GM19035 (cell line): ENCODE data around the gene CTAG1B.
"Not testable (repeated sequence)": the region's sequence is repeated elsewhere in the genome, so short reads cannot be mapped to it uniquely, and the experiment has no call there.

Source experiments
- ATAC-seq: cut with Tn5 transposase; IDR thresholded peaks from one replicate; pipeline ENCODE4 v1.9.1; 2021; ENCODE audit not compliant: unreplicated experiment

Gene CTAG1B

GRCh38 chrX:154619182-154619581, at the start of gene CTAG1B:
Gene CTAG1B (minus strand): TSS chrX:154619282. CDS start chrX:154619218, 64 bp downstream.
- not testable (repeated sequence) for ATAC-seq

DNA sequence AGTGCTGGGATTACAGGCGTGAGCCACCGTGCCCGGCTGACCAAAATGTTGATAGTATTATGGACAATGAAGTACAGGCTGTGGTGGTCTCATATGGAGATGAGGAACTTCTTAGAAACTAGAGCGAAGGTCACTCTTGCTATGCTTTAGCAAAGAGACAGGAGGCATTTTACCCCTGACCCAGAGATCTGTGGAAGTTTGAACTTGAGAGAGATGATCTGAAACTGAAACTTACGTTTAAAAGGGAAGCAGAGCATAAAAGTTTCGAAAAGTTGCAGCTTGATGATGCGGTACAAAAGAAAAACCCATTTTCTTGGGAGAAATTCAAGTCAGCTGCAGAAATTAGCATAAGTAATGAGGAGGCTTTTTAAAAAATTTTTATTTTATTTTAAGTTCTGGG, 42.8 kb upstream of the CTAG1B start:
- no peak for ATAC-seq

DNA sequence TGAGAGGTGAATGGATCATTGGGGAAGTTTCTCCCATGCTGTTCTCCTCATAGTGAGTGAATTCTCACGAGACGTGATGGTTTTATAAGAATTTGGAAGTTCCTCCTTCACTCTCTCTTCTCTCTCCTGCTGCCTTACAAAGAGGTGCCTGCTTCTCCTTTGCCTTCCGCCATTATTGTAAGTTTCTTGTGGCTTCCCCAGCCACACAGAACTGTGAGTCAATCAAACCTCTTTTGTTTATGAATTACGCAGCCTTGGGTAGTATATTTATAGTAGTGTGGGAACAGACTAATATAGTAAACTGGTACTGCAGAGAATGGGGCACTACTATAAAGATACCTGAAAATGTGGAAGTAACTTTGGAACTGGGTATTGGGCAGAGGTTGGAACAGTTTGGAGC, 42.1 kb upstream of the CTAG1B start:
- ATAC-seq: no peak

GRCh38 chrX:154660541-154660940, 41.5 kb upstream of the CTAG1B start:
- no peak for ATAC-seq

DNA sequence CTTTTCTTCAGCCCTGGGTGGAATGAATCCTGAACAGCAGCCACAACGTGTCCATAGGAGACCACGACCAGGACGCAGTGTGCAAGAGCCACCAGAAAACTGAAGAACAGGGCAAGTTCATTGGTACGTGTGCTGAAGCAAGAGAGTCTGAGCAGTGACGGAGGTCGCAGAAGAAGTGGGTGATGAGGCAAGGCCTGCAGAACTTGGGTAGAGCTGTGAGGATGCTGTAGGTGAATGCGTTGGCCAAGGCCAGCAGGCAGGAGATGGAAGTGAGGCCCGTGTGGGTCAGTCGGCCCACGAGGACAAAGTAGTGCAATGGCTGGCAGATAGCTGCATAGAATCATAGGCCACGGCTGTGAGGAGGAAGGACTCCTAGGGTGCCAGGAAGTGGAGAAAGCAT, 39.9 kb upstream of the CTAG1B start:
- no peak for ATAC-seq

DNA sequence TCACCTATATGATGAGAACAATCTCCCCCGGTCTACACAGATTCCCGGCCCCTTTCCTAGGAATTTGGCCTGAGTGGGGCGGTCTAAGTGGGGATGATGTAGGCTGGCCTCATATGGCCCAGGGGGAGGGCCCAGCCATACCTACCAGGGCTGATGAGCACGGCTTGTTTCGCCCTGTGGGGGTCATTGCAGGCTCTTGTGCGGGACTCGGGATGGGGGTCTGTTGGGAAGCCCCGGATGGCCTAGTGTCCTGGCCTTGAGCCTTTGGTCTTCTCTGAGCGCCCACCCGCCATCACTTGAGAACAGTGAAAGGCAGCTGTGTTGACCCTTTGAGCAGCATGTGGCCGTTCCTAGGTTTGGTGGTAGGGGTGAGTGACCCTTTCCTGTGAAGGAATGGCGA, 39.1 kb upstream of the CTAG1B start:
- ATAC-seq: no peak

- no peak for ATAC-seq
These were observed 38.2 kb upstream of the CTAG1B start for GRCh38 chrX:154657226-154657805.

DNA sequence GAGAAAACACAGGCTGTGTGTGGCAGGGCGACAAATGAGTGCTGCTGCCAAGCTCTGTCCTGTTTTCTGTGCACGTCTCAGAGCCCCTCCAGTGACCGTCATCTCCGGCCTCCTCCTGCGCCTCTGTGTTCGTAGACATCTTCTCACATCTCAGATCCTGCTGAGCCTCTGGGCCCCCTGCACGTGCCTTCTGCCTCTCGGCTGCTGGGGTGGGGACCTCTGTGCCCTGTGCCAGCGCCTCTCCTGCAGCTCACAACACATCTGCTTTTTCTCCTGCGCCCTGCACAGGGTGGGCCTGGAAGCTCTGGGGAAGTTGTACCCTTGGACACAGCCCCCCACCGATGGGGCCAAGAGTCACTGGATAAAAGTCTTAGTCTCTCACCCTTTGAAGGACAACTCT, 36.7 kb upstream of the CTAG1B start:
- no peak for ATAC-seq

GRCh38 chrX:154655346-154655745, 36.3 kb upstream of the CTAG1B start:
- ATAC-seq: no peak

GRCh38 chrX:154654925-154655324, 35.8 kb upstream of the CTAG1B start:
- ATAC-seq: no peak

DNA sequence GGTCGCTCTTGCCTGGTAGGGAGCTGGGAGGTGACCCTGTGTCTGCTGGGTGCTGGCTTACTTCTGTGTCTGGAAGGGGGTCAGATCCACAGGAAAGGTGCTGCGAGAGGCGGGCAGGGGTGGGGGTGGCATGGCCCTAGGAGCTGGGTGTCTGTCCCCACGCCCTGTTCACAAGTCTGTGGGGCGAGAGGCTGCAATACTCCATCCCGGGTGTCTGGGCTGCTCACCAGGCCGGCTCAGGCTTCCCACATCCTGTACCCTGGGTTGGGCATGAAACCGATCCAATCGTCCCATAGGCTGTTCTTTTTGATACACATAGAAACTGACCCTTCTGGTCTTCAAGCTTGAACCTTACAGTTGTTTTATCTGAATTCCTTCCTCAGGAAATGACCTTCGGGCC, 35.3 kb upstream of the CTAG1B start:
- ATAC-seq: no peak

GRCh38 chrX:154653413-154653812, 34.3 kb upstream of the CTAG1B start, which contains the start of gene CTAG2:
Gene CTAG2 (minus strand): TSS chrX:154653579. CDS start chrX:154653515, 64 bp downstream.
- not testable (repeated sequence) for ATAC-seq

DNA sequence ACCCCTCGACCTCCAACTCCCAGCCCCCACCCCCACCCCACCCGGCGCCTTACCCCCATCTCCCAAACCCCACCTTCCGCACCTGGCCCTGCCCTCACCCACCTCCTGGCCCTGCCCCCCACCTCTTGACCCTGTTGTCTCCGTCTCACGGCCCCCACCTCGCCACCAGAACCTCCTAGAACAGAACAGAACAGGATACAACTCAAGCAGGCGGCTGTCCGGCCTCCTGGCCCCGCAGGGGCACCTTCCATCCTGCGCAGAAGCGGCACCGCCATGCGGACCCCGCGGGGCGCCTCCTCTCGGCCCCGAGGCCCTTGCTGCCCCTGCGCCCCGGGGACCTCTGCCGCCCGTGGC, 33.9 kb upstream of the CTAG1B start:
- ATAC-seq: no peak

- no peak for ATAC-seq
These were observed 33.4 kb upstream of the CTAG1B start for GRCh38 chrX:154652311-154653047.

- ATAC-seq: no peak
These were observed 31.1 kb upstream of the CTAG1B start for GRCh38 chrX:154650221-154650510.

DNA sequence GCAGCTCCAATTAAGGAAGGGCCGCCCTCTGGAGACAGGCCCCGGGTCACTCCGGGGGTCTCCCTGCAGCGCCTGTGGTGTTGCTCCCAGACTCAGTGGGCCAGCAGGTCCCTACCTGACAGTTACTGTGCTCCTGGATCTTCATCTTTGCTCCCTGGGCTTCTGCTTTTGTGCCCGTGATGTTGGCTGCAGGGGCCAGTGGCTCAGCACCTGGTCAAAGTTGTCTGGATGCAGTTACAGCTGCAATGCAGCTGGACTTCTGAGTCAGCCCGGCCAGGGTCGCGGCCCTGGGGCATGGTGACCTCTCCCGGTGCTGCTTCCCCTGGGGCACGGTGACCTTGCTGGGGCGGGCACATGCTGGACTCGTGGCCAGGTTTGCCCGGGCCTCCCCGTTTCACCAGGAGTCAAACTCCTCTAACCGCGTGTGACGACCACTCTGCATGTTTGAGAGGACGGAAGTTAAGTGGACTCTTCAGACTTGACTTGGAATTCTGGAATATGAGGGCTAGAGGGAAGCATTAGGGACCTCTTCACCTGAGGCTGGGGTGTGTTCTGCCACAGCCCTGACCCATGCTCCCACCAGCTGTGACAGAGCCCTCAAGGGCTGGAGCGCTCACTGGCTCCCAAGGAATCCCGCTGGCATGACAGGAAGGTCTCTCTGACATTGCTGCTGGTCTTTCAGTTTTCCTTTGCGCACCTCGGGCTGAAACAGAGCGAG, 30.6 kb upstream of the CTAG1B start:
- no peak for ATAC-seq

DNA sequence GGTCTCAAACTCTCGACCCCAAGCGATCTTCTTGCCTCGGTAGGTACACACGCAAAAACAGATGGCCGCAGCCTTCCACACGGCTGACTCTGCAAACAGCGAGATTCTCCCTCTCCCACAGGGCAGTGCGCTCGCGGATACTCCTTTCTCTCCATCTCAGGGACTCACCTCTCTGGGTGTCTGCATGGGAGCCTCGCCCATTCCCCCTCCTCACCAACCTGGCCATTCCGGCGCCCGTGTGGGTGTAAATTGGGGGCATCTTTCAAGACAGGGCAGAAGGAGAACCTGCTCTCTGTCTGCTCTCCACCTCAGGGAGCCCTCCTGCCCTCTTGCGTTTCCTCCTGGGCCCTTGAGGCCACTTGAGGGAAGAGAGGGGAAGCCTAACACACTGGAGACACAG, 29.8 kb upstream of the CTAG1B start:
- no peak for ATAC-seq

DNA sequence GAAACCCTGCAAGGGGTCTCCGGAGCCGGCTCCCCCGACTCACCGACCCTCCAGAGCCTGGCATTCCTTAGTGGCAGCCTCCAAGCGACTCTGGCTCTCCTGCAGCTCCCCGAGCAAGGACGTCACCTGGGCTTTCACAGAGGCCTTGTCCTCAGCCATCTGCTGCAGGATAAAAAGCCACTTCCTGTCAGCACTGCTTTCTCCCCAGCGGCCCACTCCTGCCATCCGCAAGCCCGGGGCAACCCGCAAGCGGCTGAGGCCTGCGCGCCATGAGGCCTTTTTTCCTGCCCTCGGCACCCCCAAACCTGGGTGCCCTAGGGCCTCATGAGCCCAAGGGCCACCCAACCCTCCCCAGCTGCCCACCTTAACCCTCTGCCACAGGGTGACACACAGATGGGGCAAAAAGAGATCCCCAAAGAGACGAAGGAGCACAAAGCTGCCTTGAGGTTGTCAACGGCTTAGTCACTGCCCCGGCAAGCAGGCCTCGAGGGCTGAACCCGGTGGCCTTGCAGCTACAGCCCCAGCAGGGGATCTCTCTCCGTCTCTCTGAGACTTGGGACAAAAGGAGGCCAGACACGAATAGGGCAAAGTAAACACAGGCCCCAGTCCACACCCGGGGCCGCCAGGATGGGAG, 26.8 kb upstream of the CTAG1B start:
- not testable (repeated sequence) for ATAC-seq

- ATAC-seq: not testable (repeated sequence)
These were observed 24.6 kb upstream of the CTAG1B start for GRCh38 chrX:154643708-154644107.

GRCh38 chrX:154641740-154642139, 22.7 kb upstream of the CTAG1B start:
- not testable (repeated sequence) for ATAC-seq

DNA sequence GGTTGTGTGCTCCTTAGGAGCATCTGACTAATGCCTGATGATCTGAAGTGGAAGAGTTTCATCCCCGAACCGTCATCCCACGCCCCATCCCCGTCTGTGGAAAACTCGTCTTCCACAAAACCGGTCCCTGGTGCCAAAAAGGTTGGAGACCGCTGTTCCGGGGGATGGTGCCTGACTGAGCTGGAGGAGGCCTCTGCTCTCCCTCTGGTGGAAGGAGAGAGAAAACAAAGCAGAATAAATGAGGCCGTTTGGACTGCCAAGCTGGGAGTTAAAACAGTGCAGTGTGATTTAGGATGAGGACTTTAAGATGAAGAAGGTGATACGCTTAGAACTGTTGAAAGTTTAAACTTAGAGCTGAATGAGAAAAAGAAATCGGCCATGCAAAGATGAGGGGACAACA, 14.6 kb upstream of the CTAG1B start:
- not testable (repeated sequence) for ATAC-seq

DNA sequence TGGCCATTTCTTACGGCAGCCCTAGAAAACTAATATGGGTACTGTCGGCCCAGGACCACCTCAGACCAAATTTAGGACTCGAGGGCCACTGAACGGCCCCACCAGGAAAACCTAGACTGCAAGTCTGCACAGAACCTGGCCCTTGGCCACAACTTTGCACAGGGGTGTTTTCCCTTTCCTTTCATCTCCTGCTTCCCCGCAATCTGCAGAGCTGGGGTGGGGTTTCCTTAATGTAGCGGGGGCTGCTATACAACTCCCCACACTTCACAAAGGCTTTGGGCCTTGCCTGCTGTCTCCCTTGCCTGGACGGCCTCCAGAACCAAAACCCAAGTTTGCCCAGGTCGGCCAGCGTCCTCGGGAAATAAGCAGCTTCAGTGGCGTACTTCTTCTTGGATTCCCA, 11.9 kb upstream of the CTAG1B start:
- not testable (repeated sequence) for ATAC-seq
